ENCODE results near the gene LBX2. TPM values are rescaled to one million over a fixed set of nuclear protein-coding genes. Genes with fewer than 3 reads are reported as not detected.

LBX2 gene
- total and polyA plus RNA-seq, 9 of the 15 experiments (the other 6 are each of a cell fraction or from before 2014, with no cell fraction given), result 0.39 to 6.2 (median 1.8) TPM; not detected in 1

DNA sequence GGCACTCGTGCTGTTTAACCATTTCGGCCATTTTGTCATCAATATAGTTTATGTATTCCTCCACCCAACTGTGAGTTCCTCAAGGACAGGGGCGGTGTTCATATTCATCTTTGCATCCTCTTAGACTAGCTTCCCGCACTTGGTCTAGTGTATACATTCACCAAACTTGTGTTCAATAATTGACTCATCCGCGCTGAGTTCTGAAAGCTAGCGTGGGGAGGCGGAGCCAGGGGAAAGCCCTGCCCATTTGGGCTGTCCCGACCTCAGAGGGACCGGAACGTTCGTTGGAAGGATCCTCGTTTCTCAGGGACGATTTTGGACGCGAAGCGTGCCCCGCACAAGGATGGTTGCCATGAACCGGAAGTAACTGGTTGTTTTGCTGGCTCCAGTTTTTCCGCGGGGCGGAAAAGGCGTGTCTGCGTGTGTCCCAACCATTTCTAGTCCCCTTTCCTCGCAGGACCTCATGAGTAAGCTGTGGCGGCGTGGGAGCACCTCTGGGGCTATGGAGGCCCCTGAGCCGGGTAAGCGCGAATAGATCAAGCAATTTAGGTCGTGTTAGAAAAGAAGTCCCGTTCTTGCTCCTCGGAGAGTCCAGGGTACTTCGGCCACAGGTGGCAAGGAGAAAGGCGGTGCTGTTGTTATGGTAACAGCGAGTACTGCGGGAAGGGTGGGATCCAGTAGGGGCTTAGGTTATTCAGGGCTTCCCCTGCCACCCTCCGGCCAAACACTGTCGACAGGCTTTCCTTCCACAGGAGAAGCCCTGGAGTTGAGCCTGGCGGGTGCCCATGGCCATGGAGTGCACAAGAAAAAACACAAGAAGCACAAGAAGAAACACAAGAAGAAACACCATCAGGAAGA lies 44.5 kb downstream of the LBX2 start, which contains the start of gene INO80B (continued):
- TF ChIP-seq RBM34 (IDR thresholded peaks at IDR 0.05; ENCODE audit: borderline replicate concordance, insufficient read depth, low read length), result no peak
- peak; percentile 16; the same call in 1 of the 2 replicates for TF ChIP-seq MEF2A (IDR thresholded peaks at IDR 0.05; ENCODE audit: control insufficient read depth, low read depth, low read length)
- TF ChIP-seq KDM2B (CRISPR knock-in tag; IDR thresholded peaks at IDR 0.05), result no peak
- no peak for TF ChIP-seq PHB (CRISPR knock-in tag; IDR thresholded peaks at IDR 0.05)
- peak; percentile 91 for TF ChIP-seq ARID4B (CRISPR knock-in tag; IDR thresholded peaks at IDR 0.05)
- no peak for TF ChIP-seq YBX1 (IDR thresholded peaks at IDR 0.05)
- peak; percentile 61 for TF ChIP-seq TEAD4 (IDR thresholded peaks at IDR 0.05; ENCODE audit: low read length)
- TF ChIP-seq TEAD4 (CRISPR knock-in tag; IDR thresholded peaks at IDR 0.05; ENCODE audit: borderline replicate concordance), result no peak
- no peak for TF ChIP-seq SMARCC2 (IDR thresholded peaks at IDR 0.05; ENCODE audit: low read depth)
- no peak for TF ChIP-seq NCOA4 (IDR thresholded peaks at IDR 0.05; ENCODE audit: partially characterized antibody)
- TF ChIP-seq, protein P1, sequence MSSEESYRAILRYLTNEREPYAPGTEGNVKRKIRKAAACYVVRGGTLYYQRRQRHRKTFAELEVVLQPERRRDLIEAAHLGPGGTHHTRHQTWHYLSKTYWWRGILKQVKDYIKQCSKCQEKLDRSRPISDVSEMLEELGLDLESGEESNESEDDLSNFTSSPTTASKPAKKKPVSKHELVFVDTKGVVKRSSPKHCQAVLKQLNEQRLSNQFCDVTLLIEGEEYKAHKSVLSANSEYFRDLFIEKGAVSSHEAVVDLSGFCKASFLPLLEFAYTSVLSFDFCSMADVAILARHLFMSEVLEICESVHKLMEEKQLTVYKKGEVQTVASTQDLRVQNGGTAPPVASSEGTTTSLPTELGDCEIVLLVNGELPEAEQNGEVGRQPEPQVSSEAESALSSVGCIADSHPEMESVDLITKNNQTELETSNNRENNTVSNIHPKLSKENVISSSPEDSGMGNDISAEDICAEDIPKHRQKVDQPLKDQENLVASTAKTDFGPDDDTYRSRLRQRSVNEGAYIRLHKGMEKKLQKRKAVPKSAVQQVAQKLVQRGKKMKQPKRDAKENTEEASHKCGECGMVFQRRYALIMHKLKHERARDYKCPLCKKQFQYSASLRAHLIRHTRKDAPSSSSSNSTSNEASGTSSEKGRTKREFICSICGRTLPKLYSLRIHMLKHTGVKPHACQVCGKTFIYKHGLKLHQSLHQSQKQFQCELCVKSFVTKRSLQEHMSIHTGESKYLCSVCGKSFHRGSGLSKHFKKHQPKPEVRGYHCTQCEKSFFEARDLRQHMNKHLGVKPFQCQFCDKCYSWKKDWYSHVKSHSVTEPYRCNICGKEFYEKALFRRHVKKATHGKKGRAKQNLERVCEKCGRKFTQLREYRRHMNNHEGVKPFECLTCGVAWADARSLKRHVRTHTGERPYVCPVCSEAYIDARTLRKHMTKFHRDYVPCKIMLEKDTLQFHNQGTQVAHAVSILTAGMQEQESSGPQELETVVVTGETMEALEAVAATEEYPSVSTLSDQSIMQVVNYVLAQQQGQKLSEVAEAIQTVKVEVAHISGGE (CRISPR knock-in tag; IDR thresholded peaks at IDR 0.05), result peak; percentile 97 to 100 (median 99)
- TF ChIP-seq, protein P2, sequence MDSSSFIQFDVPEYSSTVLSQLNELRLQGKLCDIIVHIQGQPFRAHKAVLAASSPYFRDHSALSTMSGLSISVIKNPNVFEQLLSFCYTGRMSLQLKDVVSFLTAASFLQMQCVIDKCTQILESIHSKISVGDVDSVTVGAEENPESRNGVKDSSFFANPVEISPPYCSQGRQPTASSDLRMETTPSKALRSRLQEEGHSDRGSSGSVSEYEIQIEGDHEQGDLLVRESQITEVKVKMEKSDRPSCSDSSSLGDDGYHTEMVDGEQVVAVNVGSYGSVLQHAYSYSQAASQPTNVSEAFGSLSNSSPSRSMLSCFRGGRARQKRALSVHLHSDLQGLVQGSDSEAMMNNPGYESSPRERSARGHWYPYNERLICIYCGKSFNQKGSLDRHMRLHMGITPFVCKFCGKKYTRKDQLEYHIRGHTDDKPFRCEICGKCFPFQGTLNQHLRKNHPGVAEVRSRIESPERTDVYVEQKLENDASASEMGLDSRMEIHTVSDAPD (CRISPR knock-in tag; IDR thresholded peaks at IDR 0.05), result no peak
- no peak for TF ChIP-seq CEBPB (tag; IDR thresholded peaks at IDR 0.05)
- TF ChIP-seq ZNF695 (CRISPR knock-in tag; IDR thresholded peaks at IDR 0.05), result no peak
- peak; percentile 61 for TF ChIP-seq TAF1 (IDR thresholded peaks at IDR 0.05; ENCODE audit: control insufficient read depth, extremely low read depth, insufficient read depth, low read length, severe bottlenecking)
- TF ChIP-seq RAD51 (IDR thresholded peaks at IDR 0.05; ENCODE audit: borderline replicate concordance, low read depth), result no peak
- TF ChIP-seq HNRNPLL (IDR thresholded peaks at IDR 0.05; ENCODE audit: low read depth, low read length, poor library complexity, severe bottlenecking), result peak; percentile 96
- no peak for TF ChIP-seq STAG1 (CRISPR knock-in tag; IDR thresholded peaks at IDR 0.05; ENCODE audit: borderline replicate concordance)

Measured in K562 (cell line).